22Rv1 (cell line): ENCODE measurements around the gene GFOD1.

Experiments used
- ZFX ChIP-seq: fragments of 450-650 bp; IDR thresholded peaks from 2 replicates; pipeline ENCODE4 v1.6.1; 2017; ENCODE audit warnings: antibody characterized with exemption, borderline replicate concordance
- TF ChIP-seq, protein P1 (sequence below): fragments of 450-650 bp; IDR thresholded peaks from 2 replicates; pipeline ENCODE4 v1.5.1; 2017; ENCODE audit warnings: mild to moderate bottlenecking

DNA sequence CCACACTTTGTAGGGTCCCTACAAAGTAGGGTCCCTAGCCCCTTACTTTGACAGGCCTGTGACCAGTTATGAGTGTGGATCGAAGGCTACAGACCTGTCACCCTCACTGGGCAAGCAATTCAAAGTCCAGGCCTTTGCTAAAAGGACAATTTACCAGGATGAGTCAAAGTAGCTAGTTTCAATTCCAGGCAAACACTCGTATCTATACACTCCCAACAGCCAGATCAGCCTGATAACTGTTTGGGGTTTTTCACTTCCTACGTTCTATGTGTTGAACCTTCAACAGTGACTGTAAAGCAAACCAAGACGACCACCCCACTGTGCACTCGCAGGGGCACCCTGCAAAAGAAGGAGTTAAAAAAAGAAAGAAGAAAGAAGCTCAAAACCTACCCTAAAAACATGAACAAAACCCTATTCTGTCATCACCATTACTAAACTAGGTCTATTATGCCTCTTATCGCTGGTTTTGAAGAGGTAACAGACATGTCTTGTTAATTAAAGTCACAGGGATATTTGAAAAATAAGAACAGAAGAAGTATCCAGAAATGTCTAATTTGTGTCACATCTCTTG, 3.2 kb downstream of the GFOD1 start:
- TF ChIP-seq, protein P1, sequence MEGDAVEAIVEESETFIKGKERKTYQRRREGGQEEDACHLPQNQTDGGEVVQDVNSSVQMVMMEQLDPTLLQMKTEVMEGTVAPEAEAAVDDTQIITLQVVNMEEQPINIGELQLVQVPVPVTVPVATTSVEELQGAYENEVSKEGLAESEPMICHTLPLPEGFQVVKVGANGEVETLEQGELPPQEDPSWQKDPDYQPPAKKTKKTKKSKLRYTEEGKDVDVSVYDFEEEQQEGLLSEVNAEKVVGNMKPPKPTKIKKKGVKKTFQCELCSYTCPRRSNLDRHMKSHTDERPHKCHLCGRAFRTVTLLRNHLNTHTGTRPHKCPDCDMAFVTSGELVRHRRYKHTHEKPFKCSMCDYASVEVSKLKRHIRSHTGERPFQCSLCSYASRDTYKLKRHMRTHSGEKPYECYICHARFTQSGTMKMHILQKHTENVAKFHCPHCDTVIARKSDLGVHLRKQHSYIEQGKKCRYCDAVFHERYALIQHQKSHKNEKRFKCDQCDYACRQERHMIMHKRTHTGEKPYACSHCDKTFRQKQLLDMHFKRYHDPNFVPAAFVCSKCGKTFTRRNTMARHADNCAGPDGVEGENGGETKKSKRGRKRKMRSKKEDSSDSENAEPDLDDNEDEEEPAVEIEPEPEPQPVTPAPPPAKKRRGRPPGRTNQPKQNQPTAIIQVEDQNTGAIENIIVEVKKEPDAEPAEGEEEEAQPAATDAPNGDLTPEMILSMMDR, result no peak
- TF ChIP-seq ZFX, result no peak
